OCI-LY1 (cell line): ENCODE data around the gene NEDD4L.

ENCODE experiments used
- CTCF ChIP-seq: fragments of 200-600 bp; sonication (generic), shearing (Covaris generic); IDR thresholded peaks from 2 replicates; pipeline ENCODE4 v1.5.1; 2017; ENCODE audit warnings: mild to moderate bottlenecking, antibody characterized with exemption, low read length, moderate library complexity, mixed read lengths
- EZH2 ChIP-seq: fragments of 200-600 bp; sonication (generic), shearing (Covaris generic); IDR thresholded peaks from 2 replicates; pipeline ENCODE4 v1.8.0; 2017; ENCODE audit warnings: borderline replicate concordance, mixed run types, mild to moderate bottlenecking, antibody characterized with exemption, low read length, moderate library complexity, mixed read lengths

DNA sequence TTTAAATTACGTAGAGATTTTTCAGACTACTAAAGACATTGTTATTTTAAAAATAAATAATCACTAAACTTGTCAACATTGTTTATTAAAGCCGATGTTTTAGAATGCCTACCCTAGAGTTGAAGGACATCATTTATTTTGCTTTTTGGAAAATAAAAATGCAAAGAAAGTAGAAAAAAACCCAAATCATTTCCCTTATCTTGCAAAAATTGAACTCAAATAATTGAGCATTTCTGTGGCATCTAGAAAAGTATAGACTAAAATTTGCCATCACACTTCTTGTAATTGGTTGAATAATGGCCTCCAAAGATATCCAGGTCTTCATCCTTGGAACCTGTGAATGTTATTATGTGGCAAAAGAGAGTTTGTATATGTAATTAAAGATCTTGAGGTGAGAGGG is 9.7 kb upstream of the NEDD4L start:
- TF ChIP-seq CTCF, result no peak
- TF ChIP-seq EZH2, result no peak
